Activated CD8-positive, alpha-beta memory T cell treated with anti-CD3 and anti-CD28 coated beads for 24 hours (primary cell): ENCODE measurements around the gene CHI3L2.

Source experiments
- DNase-seq: peaks from one replicate; pipeline ENCODE4 v3.0.0-alpha.2; 2020

CHI3L2 gene

DNA sequence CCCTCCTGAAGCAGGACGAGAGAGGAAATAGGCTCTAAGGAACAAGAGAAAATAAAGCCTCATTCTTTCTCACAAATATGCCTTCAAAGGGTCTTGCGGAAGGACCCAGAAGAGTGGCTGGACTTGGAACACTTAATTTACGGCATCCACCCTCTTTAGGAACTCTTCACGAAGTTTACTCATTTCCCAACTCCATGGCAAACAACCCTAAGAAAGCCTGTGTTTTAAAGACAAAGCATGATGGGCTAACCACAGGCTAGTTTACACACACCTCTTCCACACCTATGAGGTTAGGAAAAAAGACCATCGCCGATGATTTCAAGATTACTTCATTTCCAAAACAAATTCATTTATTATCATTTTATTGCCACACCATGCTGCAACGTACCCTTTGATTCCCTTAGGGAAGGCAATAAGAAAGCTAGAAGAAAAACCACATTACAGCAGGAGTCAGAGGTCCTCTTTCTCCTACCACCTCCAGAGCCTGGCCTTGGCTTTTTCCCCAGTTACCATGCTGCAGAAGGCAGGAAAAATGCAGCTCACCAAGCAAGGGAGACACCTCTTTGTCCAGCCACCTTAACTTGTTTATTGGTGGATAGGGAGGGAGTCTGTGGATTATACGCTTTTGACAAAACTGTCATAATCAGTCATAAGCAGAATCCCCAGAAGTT lies 29.6 kb downstream of the CHI3L2 start:
- no peak for DNase-seq

DNA sequence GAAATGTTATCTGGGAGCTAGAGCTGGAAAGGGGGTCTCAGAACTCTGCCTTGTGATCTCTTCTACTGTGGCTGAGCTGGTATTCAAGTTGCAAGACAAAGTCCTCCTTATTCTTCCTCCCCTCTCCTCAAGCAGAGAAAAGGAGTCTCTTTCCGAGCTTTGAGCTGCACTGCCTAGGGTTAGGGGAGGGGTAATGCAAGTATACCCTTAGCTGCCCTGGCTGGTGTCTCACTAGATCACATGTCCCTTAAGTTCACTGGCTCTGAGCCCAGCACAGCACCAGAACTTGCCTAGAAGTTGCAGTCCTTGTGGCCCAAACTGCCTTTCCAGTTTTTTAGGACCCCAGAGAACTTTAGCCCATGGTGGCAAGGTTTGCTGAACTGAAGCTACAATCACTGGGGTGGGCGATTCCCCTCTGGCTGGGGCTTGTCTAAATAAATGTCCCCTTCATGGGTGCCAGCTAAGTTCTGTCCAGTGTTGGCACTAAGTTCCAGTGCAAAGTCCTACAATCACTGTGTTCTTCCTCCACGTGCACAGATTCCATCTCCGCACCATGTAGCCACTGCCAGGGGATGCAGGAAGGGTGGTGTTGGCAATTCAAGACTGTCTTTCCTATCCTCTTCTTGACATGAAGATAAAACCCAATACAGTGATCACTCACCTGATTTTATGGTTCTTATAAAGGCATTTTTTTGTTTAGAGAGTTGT lies 40.4 kb downstream of the CHI3L2 start:
- no peak for DNase-seq

DNA sequence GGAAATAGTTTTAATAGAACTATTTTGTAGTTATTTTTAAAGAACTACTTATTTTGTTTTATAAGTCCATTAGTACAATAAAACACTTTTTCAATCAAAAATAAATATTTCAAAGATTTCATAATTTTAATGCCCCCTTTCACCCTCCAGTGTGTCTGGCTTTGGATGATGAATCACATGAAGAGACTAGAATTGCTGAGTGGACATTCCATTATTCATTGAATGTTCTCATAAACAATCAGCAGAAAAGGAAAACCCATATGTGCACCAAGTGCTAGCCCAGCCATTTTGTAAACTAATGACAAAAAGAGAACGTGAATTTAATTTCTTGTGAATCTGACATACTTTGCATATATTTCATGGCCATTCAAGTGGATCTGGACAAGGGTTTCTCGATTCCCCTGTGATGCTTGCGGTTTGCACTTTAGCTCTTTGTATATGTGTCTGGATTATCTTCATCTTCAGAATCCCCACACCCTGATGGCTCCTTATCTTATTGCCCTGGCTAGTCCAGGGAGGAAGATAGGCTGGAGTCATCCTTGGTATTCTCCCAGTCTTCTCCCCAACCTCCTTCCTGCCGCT lies 42.4 kb downstream of the CHI3L2 start:
- DNase-seq: no peak

DNA sequence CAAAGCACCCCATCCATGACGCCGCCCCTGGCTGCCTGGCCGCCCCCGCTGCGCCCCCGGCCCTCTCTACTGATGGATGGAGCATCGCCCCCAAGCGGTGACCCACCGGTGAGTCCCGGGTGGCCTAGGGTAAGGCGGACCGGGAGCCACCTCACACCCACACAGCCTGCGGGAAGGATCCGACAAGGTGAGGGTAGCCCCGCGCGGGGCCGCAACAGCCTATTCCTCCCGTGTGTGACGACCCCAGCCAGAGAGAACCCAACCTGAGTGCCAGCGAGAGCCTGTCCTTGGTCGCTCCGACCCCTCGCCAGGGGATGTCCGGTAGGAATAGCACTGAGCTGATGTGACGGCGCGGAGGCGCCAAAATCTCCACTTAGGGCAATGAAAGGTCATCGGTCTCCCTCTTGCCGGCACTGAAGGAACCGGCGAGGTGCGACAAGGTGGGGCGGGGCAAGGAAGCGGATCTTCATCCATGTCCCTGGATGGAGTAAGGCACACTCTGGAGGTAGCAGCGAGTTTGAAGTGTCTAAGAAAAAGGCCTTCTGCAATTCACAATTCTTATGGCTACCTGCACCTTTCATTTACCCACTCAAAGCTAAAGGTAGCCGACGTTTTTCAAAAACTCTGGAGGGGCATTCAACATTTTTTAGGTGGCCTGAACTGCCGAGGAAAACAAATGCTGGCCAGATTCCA lies 43.4 kb downstream of the CHI3L2 start:
- no peak for DNase-seq

DNA sequence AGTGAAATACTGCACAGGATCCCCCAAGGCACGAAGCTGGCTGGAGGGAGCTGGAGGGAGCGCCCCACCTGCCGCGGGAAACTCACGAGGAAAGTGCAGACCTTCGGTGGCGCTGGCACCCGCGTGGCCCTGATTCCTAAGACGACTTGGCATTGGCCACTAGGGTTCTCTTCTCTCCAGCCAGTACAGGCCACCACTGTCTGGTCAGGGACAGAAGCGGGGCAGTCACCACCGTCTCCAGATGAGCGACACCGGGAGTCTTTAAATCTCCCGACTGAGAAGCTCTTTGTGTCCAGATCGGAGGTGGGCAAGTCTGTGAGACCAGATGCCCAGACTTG lies 43.9 kb downstream of the CHI3L2 start:
- DNase-seq: no peak

DNA sequence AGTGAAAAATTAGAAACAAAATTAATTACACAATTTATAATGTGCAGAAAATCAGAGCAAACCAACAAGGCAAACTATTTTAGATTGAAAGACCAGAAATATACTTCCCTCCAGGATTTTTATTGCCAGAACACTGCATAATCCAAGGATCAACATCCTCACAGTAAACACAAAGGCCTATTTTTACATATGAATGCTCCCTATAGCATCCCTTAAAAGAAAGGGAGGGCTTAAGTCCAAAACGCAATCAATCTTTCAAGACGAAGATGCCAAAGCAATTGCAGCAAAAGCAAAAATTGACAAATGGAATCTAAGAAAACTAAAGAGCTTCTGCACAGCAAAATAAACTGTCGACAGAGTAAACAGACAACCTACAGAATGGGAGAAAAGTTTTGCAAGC lies 44.6 kb downstream of the CHI3L2 start:
- no peak for DNase-seq

DNA sequence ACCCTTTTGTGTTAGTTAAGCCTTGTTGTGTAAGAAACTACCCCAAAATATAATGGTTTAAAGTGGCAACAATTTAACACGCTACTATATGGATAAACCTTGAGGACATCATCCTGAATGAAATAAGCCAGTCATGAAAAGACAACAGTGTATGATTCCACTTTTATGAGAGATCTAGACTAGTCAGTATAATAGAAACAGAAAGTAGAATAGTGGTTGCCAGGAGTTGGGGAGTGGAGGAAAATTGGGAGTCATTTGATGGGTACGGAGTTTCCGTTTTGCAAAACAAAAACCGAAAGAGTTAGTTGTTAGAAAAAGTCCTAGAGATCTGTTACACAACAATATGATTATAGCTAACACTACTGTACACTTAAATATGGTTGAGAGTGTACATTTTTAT lies 47.1 kb downstream of the CHI3L2 start:
- DNase-seq: no peak

DNA sequence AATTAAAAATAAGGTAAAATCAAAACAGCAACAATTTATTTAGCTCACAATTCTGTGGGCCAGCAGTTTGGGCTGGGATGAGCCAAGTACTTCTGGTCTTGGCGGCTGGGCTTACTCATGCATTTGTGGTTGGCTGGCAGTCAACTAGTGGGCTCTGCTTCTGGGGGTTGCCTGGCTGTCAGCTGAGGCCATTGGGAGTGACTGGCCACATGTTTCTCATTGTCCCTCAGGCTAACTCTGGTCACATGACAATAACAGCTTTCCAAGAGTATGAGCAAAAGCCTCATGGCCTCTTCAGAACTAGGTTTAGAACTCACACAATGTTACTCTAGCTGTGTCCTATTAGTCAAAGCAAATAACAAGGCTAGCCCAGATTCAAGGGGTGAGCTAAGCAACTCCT lies 47.6 kb downstream of the CHI3L2 start:
- no peak for DNase-seq

DNA sequence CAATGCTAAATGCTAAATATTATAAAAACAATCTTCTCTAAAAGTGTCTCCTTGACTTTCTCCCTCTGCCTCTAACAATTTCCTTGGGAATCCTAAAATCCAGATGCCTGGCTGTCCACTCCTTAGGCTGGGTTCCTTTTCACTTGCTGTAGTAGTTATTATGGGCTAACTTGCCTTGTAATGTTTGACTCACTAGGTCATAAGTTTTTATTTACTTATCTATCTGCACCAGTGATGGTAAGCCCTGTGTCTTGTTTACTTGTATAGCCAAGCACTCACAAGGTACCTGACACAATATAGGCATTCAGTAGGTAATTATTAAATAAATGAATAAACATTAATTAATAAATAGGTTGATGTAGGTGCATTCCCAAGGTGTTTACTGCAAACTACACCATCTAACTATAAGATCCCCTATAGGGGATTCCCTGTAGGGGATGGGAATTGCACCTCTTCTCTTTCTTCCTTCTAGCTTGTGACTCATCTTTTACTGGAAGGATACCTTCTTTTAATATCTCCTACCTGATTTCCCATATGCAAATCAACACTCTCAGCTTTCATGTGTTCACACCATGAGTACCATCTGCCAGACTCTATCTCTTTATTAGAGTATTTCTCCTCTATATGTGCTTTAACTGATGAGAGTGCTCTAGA lies 48.4 kb downstream of the CHI3L2 start:
- no peak for DNase-seq

DNA sequence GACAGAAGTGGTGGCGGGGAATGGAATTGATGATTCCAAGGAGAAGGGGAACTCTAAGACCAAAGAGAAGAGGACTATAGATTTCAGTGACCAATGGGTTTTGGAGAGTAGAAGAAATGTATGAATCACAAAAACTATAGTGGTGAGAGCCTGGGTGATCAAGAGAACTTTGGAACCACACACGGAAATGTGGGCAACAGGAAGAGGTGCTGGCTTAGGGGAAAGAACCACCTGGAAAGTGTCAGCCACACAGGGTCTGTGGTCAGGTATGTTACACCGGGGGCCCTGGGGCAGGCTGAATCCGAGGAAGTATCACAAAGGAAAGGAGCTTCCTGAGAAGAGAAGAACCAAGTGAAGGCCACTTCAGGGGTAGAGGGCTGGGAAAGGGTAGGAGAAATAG lies 51.6 kb downstream of the CHI3L2 start:
- no peak for DNase-seq

DNA sequence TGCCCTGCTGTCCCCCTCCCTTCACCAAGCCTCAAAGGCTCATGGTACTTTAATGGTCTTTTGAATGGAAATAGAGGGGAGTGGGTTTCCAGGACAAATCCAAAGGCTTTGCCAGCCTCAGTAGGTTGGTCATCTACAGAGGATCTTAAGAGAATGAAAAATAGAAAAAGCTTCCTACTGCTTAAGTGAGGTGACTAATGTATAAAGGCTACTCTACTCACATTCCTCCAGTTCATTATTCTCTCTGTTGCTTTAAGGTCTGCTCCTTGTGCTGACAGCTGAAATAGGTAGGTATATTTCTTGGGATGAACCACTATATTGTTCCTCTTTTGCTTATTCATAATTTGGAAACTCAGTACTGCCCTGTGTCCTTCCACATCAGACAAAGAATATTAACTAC lies 52.8 kb downstream of the CHI3L2 start:
- no peak for DNase-seq

DNA sequence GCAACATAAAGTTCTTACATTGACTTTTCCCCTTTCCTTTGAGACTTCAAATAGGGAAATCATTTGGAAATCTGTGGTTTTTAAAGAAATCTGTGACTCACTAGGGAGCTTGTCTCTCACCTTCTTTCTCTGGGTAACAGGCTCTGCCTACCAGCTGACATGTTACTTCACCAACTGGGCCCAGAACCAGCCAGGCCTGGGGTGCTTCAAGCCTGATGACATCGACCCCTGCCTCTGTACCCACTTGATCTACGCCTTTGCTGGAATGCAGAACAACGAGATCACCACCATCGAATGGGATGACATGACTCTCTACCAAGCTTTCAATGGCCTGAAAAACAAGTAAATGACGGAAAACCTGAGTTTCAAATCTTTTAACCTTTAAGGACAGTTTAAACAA lies 53.9 kb downstream of the CHI3L2 start:
- no peak for DNase-seq

DNA sequence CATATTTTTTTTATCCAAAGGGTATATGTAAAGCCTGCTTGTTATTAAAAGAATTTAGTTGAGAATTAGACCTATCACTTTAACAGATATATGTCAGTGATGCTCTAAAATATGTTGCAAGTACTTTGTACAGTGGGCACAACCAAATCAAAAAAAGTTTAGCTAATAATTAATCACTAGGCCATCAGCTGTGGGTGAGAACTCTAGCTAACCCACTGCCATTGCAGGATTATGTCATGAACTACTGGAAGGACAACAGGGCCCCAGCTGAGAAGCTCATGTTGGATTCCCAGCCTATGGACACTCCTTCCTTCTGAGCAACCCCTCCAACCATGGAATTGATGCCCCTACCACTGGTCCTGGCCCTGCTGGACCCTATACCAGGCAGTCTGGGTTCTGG lies 56.3 kb downstream of the CHI3L2 start:
- DNase-seq: no peak

DNA sequence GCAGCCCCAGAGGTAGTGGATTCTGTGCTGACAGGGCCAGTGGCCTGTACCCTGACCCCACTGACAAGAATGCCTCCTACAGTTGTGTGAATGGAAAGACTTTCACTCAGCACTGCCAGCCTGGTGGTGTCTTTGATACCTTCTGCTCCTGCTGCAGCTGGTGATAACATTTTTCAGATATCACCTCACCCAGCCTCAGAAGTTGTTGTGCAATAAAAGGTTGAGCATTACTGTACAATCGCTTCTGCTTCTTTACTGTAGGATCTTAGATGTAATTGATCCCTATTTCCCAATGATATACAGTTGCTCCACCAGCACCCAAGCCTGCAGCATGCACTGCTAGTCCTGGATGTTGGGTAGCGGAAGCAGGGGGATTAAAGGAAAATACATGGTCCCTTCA lies 58.4 kb downstream of the CHI3L2 start:
- no peak for DNase-seq

DNA sequence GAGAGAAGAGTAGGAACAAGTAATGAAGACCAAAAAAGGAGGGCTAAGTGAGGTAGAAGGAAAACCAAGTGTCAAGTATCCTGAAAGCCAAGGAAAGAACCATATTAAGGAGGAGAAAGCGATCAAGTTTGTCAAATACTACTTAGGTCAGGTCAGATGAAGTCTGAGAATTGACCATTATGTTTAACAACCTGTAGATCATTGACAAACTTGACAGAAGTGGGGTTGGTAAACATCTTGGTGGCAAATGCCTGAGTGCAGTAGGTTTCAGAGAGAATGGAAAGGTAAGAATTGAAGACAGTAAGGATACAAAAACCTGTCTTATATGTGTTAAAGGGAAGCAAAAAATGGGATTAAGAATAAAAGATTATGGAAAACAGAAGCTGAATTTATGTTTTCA lies 59.4 kb downstream of the CHI3L2 start:
- DNase-seq: no peak

DNA sequence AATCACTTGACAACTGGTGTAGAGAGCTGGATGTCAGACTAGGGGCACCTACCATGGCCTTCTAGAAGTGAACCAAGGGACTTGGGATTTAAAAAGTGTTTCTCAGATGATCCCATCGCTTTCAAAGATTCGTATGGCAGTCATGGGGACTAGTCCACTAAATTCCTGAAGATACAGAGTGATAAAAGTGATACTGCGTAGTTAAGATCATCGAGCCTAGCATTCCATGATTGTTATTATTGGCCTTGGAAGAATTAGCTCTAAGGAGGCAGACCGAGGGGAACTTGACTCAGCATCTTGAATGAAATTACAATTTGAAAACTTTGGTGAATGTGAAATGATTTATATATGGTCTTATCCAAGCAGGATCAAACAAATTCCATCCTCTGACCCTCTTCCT lies 61.9 kb downstream of the CHI3L2 start:
- DNase-seq: no peak

DNA sequence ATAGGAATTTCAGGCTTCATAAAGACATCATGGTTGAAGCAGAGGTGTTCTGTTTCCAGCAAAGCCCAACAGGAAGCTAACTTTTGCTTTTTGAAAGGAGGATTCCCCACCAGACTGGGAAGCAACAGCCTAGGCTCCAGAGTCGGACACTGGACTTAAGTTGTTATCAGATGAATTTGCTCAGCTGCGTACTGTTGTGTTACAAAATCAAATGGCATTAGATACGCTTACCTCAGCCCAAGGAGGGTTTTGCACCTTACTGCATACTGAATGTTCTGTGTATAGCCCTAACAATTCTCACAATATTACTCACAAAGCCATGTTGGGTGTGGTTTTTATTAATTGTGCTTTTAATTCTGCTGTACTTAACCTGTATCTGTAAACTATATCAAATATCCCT lies 62.6 kb downstream of the CHI3L2 start:
- no peak for DNase-seq

DNA sequence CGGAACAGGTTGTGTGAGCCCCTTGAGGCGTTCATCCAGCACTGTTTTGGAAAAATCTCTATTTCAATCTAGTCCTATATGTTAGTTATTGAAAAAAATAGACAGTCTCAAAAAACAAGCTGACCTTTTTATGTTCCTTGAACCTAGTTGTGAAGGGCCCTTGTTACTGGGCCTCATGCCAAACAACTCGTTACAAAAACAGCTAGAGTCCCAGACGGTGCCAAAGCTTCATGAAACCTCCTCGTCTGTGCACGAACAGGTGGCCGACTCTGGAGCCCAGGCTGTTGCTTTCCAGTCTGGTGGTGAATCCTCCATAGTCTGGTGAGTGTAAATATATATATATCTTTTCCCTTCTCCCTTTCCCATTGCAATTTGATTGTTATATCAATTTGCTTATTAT lies 63.1 kb downstream of the CHI3L2 start, which contains the start of gene CHIA:
TSS of gene CHIA (plus strand) at position 222 of the 400 bp plus-strand sequence. CDS start 19,617 bp downstream, outside the sequence.
- no peak for DNase-seq
